NCI-H2227 treated with DMSO at 0.1 percent for 48 hours (cell line): Measurements from ENCODE around the gene ZNF722.
A peak's percentile ranks its signal among the peaks of the same experiment; 100 is the strongest.
"Not testable (repeated sequence)": the region's sequence is repeated elsewhere in the genome, so short reads cannot be mapped to it uniquely, and the experiment has no call there.

Source experiments
- DNase-seq: peaks from one replicate; lab custom pipeline; 2025; lab: John Stamatoyannopoulos, UW

The ZNF722 gene

DNA sequence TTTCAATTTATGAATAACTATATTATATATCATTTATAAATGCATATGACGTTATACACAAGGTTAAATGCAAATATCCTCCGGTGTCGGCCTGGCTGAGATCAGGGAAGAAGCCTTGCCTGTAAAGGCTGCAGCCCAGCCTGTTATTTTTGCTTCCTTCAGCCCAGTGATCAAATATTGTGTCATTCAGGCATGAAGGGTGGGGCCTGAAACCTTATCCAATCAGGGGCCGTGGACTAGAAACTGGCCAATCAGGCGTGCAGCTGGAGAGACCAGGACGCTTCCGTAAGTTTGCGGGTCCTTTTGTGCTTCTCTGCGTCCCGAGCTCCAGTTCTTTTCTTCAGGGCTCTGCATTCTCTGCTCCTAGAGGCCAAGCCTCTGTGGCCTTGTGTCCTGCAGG lies at the start of gene ZNF722:
ZNF722 (plus strand) TSS at position 301 of the 400 bp plus-strand sequence. CDS start 113 bp downstream, outside the sequence.
- DNase-seq, result peak; percentile 79

DNA sequence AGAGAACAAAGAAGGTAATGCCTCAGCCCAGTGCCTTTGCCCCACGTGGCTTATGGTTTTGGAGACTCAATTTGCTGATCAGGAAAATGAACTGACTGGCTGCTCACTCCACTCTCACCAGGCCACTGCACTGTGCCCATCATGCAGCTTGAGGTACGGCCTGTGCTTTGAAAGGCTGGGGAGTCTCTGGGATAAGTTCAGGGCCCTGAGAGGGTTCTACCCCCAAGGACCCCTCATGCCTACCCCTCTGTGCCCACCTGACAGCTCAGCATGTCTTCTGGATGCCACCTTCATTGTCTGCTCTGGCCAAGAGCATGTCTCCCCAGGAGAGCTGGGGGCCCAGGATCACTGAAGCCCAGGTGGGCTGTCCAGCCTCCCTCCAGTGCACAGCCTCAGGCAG lies 45.5 kb upstream of the ZNF722 start:
- no peak for DNase-seq

GRCh38 chr7:63968629-63969028 lies 30.0 kb upstream of the ZNF722 start:
- DNase-seq, result no peak

DNA sequence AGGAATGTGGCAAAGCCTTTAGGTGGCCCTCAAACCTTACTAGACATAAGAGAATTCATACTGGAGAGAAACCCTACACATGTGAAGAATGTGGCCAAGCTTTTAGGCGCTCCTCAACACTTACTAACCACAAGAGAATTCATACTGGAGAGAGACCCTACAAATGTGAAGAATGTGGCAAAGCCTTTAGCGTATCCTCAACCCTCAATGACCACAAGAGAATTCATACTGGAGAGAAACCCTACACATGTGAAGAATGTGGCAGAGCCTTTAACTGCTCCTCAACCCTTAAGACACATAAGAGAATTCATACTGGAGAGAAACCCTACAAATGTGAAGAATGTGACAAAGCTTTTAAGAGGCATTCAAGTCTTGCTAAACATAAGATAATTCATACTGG lies 16.8 kb downstream of the ZNF722 start:
- not testable (repeated sequence) for DNase-seq

DNA sequence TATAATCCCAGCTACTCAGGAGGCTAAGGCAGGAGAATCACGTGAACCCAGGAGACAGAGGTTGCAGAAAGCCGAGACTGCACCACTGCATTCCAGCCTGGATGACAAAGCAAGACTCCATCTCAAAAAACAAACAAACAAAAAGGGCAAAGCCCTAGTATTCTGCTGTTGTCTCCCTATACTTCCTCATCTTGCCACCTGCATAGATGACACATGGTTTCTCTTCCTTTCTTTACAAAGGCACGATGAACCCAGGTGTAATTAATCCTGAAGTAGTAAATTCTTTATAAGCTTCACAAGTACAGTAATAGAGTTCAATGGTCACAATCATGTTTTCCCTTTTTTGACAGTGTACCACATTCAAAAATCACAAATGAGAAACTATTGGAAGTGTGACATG lies 36.7 kb downstream of the ZNF722 start:
- DNase-seq, result no peak

DNA sequence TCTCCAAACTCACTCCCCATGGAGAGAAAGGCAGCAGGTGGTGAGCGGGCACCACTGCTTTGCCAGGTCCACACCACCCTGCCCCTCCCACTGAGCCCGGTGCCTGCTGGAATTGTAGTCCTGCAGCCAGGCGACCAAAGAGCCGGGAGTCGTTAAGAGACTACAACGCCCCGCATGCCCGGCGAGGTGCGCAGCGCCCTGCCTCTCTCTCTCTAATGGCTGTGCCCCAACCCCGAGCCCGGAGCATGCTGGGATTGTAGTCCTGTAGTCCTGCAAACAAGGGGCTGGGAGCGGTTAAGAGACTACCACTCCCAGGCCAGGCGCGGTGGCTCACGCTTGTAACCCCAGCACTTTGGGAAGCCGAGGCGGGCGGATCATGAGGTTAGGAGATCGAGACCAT lies 38.4 kb downstream of the ZNF722 start:
- DNase-seq, result peak; percentile 67

GRCh38 chr7:64045301-64046040 lies 46.8 kb downstream of the ZNF722 start, which contains the start of gene ZNF727:
ZNF727 (plus strand) TSS chr7:64045434; CDS start chr7:64045622, 188 bp downstream.
- DNase-seq, result peak; percentile 98

- DNase-seq, result peak; percentile 20
Measured at GRCh38 chr7:64046041-64046389, 47.4 kb downstream of the ZNF722 start.
